OCI-LY7 (cell line): Measurements from ENCODE around the gene DCAF8. TPM values are rescaled to one million over a fixed set of nuclear protein-coding genes. Genes with fewer than 3 reads are reported as not detected.

ENCODE experiments used
- BruUV-seq: library from RNA; stranded (reverse); fragments of 400-500 nt; replicated peaks from 2 replicates; lab custom pipeline; 2021; lab: Mats Ljungman, UMichigan
- CTCF ChIA-PET: fragments of 300-600 bp; sonication (Branson Sonifier 250); formaldehyde crosslinking; loops from one replicate; lab custom pipeline; 2022; ENCODE audit warnings: antibody characterized with exemption; ENCODE audit not compliant: unreplicated experiment; lab: Charles Lee
- POLR2A ChIA-PET: fragments of 300-600 bp; sonication (Branson Sonifier 250); formaldehyde crosslinking; loops from one replicate; lab custom pipeline; 2022; ENCODE audit warnings: antibody characterized with exemption; lab: Charles Lee
- DNase-seq: peaks from one replicate; pipeline ENCODE4 v3.0.0-alpha.2; 2015; ENCODE audit warnings: low spot score
- H2AFZ ChIP-seq: fragments of 200-600 bp; sonication (generic), shearing (Covaris generic); 2 replicates; pipeline ENCODE4 v1.6.1; 2014; ENCODE audit warnings: mild to moderate bottlenecking, antibody characterized with exemption, low read length, moderate library complexity
- H3K27ac ChIP-seq: fragments of 200-600 bp; sonication (generic); 2 replicates; pipeline ENCODE4 v1.5.1; 2014; ENCODE audit warnings: mixed run types, low read depth, mild to moderate bottlenecking, moderate library complexity, low read length, inconsistent platforms; ENCODE audit not compliant: poor library complexity, severe bottlenecking
- H3K36me3 ChIP-seq: fragments of 200-600 bp; sonication (generic); 2 replicates; pipeline ENCODE4 v1.6.1; 2014; ENCODE audit warnings: mild to moderate bottlenecking, antibody characterized with exemption, low read length, moderate library complexity, mixed read lengths; ENCODE audit not compliant: insufficient read depth
- H3K4me1 ChIP-seq: fragments of 200-600 bp; sonication (generic); 2 replicates; pipeline ENCODE4 v1.5.1; 2014; ENCODE audit warnings: mild to moderate bottlenecking, low read length; ENCODE audit not compliant: insufficient read depth, poor library complexity, severe bottlenecking
- H3K4me2 ChIP-seq: fragments of 200-600 bp; sonication (generic); 2 replicates; pipeline ENCODE4 v1.6.1; 2014; ENCODE audit warnings: mild to moderate bottlenecking, low read length
- H3K4me3 ChIP-seq: fragments of 200-600 bp; sonication (generic); 2 replicates; pipeline ENCODE4 v1.5.1; 2014; ENCODE audit warnings: mild to moderate bottlenecking, low read depth, low read length; ENCODE audit not compliant: poor library complexity, severe bottlenecking
- H3K79me2 ChIP-seq: fragments of 200-600 bp; sonication (generic); 2 replicates; pipeline ENCODE4 v1.6.1; 2016; ENCODE audit warnings: low read depth, mild to moderate bottlenecking, low read length, moderate library complexity, mixed read lengths; ENCODE audit not compliant: insufficient read depth
- H3K9me2 ChIP-seq: fragments of 200-600 bp; sonication (generic); 2 replicates; pipeline ENCODE4 v1.6.1; 2016; ENCODE audit warnings: mild to moderate bottlenecking, low read length, mixed read lengths; ENCODE audit not compliant: insufficient read depth
- H3K9me3 ChIP-seq: fragments of 200-600 bp; sonication (generic); 2 replicates; pipeline ENCODE4 v1.6.1; 2014; ENCODE audit warnings: mild to moderate bottlenecking, mixed run types, low read length, mixed read lengths
- H4K20me1 ChIP-seq: fragments of 200-600 bp; sonication (generic); 2 replicates; pipeline ENCODE4 v1.6.1; 2014; ENCODE audit warnings: mild to moderate bottlenecking, antibody characterized with exemption, low read length, moderate library complexity, mixed read lengths; ENCODE audit not compliant: insufficient read depth
- CTCF ChIP-seq: fragments of 200-600 bp; sonication (generic); conservative IDR thresholded peaks from 2 replicates; pipeline ENCODE4 v1.5.1; 2014; ENCODE audit warnings: mild to moderate bottlenecking, antibody characterized with exemption, low read length, moderate library complexity, mixed read lengths
- EZH2phosphoT487 ChIP-seq: fragments of 200-600 bp; sonication (generic); IDR thresholded peaks from 2 replicates; pipeline ENCODE4 v1.6.1; 2018; ENCODE audit warnings: low read depth, borderline replicate concordance, mild to moderate bottlenecking, mixed run types, antibody characterized with exemption, low read length, moderate library complexity, mixed read lengths
- intact Hi-C: fragments of 100-400 bp; cut with micrococcal nuclease; formaldehyde crosslinking; loops from one replicate; pipeline ENCODE4 v1.10.0; 2022; ENCODE audit not compliant: unreplicated experiment
- total RNA-seq, 2 experiments: library from RNA; depleted of rRNA in 1 of 2; stranded (reverse); fragments of >200 nt in 1 of 2; shearing (Covaris generic) in 1 of 2; gene quantifications; 2 replicates each; pipeline ENCODE4 v1.2.3, GENCODE V29; 2014 to 2022

DCAF8 gene
- total RNA-seq, 2 experiments from 2014 or later: 118 to 139 TPM

DNA sequence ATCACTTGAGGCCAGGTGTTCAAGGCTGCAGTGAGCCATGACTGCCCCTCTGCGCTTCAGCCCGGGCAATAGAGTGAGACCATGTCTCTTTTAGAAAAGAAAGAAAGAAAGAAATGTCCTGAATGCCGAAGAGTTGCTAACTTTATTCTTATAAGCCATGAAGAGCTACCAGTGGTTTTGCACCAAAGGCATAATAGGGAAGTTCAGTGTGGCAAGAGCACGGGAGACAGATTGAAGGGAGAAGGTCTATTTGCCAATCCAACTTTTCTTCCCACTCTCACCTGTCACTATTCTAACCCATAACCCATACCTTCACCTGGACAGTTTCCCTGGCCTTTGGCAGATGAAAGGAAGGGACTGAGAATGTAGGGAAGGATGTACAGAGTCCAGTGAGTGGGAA lies 61.6 kb downstream of the DCAF8 start:
- H3K9me2 ChIP-seq: no peaks in the 10 kb centered on the region
- H3K36me3 ChIP-seq: no peaks in the 10 kb centered on the region
- ChIA-PET POLR2A (interaction anchor here (0.7 kb wide), 1 partner anchor 97 kb away, joined by 3 read pairs; no protein-coding TSS in a partner anchor), CTCF (interaction anchor here (1.0 to 1.4 kb wide), 2 partner anchors 8 to 57 kb away, joined by 3 to 8 read pairs; no protein-coding TSS in a partner anchor)
- no TSS peak for BruUV-seq
- no peak for TF ChIP-seq CTCF
- no peak for TF ChIP-seq EZH2phosphoT487
- DNase-seq: no peak
- intact Hi-C loops: loop anchor here (5.0 kb wide), 1 partner anchor 407 kb away; no protein-coding TSS in a partner anchor
- H4K20me1 ChIP-seq: no peaks in the 10 kb centered on the region
- no peak overlapping the region for H3K27ac ChIP-seq
- 0 out of 2 replicates have a peak, but pooled peaks cover under 1% of the 10 kb centered on the region for H3K79me2 ChIP-seq
- H3K9me3 ChIP-seq: no peaks in the 10 kb centered on the region
- H3K4me1 ChIP-seq: peaks cover 24% of the 10 kb centered on the region
- no peak overlapping the region for H3K4me3 ChIP-seq
- no peak overlapping the region for H2AFZ ChIP-seq
- no peak overlapping the region for H3K4me2 ChIP-seq

- CTCF ChIA-PET: no interaction called here
- no TSS peak for BruUV-seq
- intact Hi-C loops: no loop called here
Measured at GRCh38 chr1:160197231-160197630, 65.1 kb downstream of the DCAF8 start.

More at GRCh38 chr1:160197231-160197630, 65.1 kb downstream of the DCAF8 start:
- POLR2A ChIA-PET: no interaction called here
- Histone ChIP-seq H3K36me3 (no peaks in the 10 kb centered on the region), H3K79me2 (no peaks in the 10 kb centered on the region), H3K4me1 (peaks cover 12% of the 10 kb centered on the region), H4K20me1 (no peaks in the 10 kb centered on the region), H3K4me3 (no peak overlapping the region), H2AFZ (no peak overlapping the region), H3K9me3 (no peaks in the 10 kb centered on the region), H3K27ac (no peak overlapping the region), H3K4me2 (no peak overlapping the region), H3K9me2 (no peaks in the 10 kb centered on the region)
- TF ChIP-seq EZH2phosphoT487: no peak
- no peak for TF ChIP-seq CTCF
- no peak for DNase-seq
